CD4-positive, alpha-beta T cell treated with Interleukin-4 for 4 hours (primary cell): Measurements from ENCODE around the gene CFAP45.
A peak's percentile ranks its signal among the peaks of the same experiment; 100 is the strongest.

Experiments used
- DNase-seq: peaks from one replicate; pipeline ENCODE4 v3.0.0-alpha.2; 2020

The CFAP45 gene

GRCh38 chr1:159935719-159936272, 35.8 kb upstream of the CFAP45 start:
- no peak for DNase-seq

GRCh38 chr1:159935305-159935704, 35.3 kb upstream of the CFAP45 start:
- no peak for DNase-seq

GRCh38 chr1:159934136-159935039, 34.4 kb upstream of the CFAP45 start:
- DNase-seq = no peak

- no peak for DNase-seq
These were observed 33.4 kb upstream of the CFAP45 start for GRCh38 chr1:159933347-159933746.

GRCh38 chr1:159932296-159933285, 32.6 kb upstream of the CFAP45 start:
- no peak for DNase-seq

- DNase-seq = no peak
These were observed 31.8 kb upstream of the CFAP45 start for GRCh38 chr1:159931795-159932173.

- DNase-seq = no peak
These were observed 31.3 kb upstream of the CFAP45 start for GRCh38 chr1:159931101-159931794.

- DNase-seq = no peak
These were observed 30.7 kb upstream of the CFAP45 start for GRCh38 chr1:159930634-159931033.

GRCh38 chr1:159930216-159930615, 30.3 kb upstream of the CFAP45 start:
- no peak for DNase-seq

- DNase-seq = no peak
These were observed 29.4 kb upstream of the CFAP45 start for GRCh38 chr1:159929155-159930051.

- no peak for DNase-seq
These were observed 28.6 kb upstream of the CFAP45 start for GRCh38 chr1:159928491-159929050.

- no peak for DNase-seq
These were observed 28.0 kb upstream of the CFAP45 start for GRCh38 chr1:159927849-159928431.

- no peak for DNase-seq
These were observed 27.4 kb upstream of the CFAP45 start for GRCh38 chr1:159927211-159927848.

- no peak for DNase-seq
These were observed 25.7 kb upstream of the CFAP45 start for GRCh38 chr1:159925719-159926078.

- DNase-seq = peak; percentile 96
These were observed 25.1 kb upstream of the CFAP45 start, which contains the start of gene TAGLN2 for GRCh38 chr1:159924791-159925718. TSS of gene TAGLN2 (minus strand) at chr1:159925507. CDS start at chr1:159920509, 4,998 bp downstream.

- DNase-seq = peak; percentile 88
These were observed 24.2 kb upstream of the CFAP45 start for GRCh38 chr1:159924025-159924790.

- DNase-seq = peak; percentile 98
These were observed 23.4 kb upstream of the CFAP45 start for GRCh38 chr1:159923203-159924024.
